Loucy (cell line): Measurements from ENCODE around the gene SERTM2.

Source experiments
- H2AFZ ChIP-seq: fragments of 200-600 bp; sonication (generic); 2 replicates; pipeline ENCODE4 v1.6.0; 2016; ENCODE audit warnings: antibody characterized with exemption, mild to moderate bottlenecking, low read length, moderate library complexity
- H3F3A ChIP-seq: fragments of 200-600 bp; 2 replicates; pipeline ENCODE4 v1.6.0; 2016; ENCODE audit warnings: antibody characterized with exemption, low read depth, mild to moderate bottlenecking
- H3K27me3 ChIP-seq: fragments of 200-600 bp; sonication (generic); 2 replicates; pipeline ENCODE4 v1.6.1; 2014; ENCODE audit warnings: low read length, mild to moderate bottlenecking; ENCODE audit not compliant: insufficient read depth, poor library complexity, severe bottlenecking
- H3K36me3 ChIP-seq: fragments of 200-600 bp; sonication (generic); 2 replicates; pipeline ENCODE4 v1.6.1; 2016; ENCODE audit warnings: low read length; ENCODE audit not compliant: insufficient read depth
- H3K4me1 ChIP-seq: fragments of 200-600 bp; sonication (generic); 2 replicates; pipeline ENCODE4 v1.5.1; 2014; ENCODE audit warnings: low read length, mild to moderate bottlenecking; ENCODE audit not compliant: insufficient read depth, poor library complexity, severe bottlenecking
- H3K4me2 ChIP-seq: fragments of 200-600 bp; sonication (generic); 2 replicates; pipeline ENCODE4 v1.6.0; 2014; ENCODE audit warnings: antibody characterized with exemption, low read length, low read depth, mild to moderate bottlenecking; ENCODE audit not compliant: poor library complexity, severe bottlenecking
- H3K4me3 ChIP-seq: fragments of 200-600 bp; sonication (generic); 2 replicates; pipeline ENCODE4 v1.5.1; 2014; ENCODE audit warnings: low read length, mild to moderate bottlenecking, mixed read lengths; ENCODE audit not compliant: poor library complexity, severe bottlenecking
- H3K79me2 ChIP-seq: fragments of 200-600 bp; sonication (generic); 2 replicates; pipeline ENCODE4 v1.6.1; 2014; ENCODE audit warnings: low read length; ENCODE audit not compliant: insufficient read depth
- H3K9ac ChIP-seq: fragments of 200-600 bp; sonication (generic); 2 replicates; pipeline ENCODE4 v1.6.0; 2014; ENCODE audit warnings: mild to moderate bottlenecking, low read depth, low read length, moderate library complexity; ENCODE audit not compliant: poor library complexity, severe bottlenecking
- H3K9me2 ChIP-seq: fragments of 200-600 bp; sonication (generic); replicated peaks from 2 replicates; pipeline ENCODE4 v1.6.1; 2016; ENCODE audit warnings: low read depth, low read length, mixed read lengths
- H3K9me3 ChIP-seq: fragments of 200-600 bp; sonication (generic); 2 replicates; pipeline ENCODE4 v1.6.1; 2014; ENCODE audit warnings: mild to moderate bottlenecking, antibody characterized with exemption, low read length, low read depth; ENCODE audit not compliant: insufficient read depth
- H4K20me1 ChIP-seq: fragments of 200-600 bp; sonication (generic); 2 replicates; pipeline ENCODE4 v1.6.0; 2014; ENCODE audit warnings: antibody characterized with exemption, low read length, mild to moderate bottlenecking; ENCODE audit not compliant: insufficient read depth, poor library complexity, severe bottlenecking
- EZH2phosphoT487 ChIP-seq: fragments of 200-600 bp; IDR thresholded peaks from 2 replicates; pipeline ENCODE4 v1.6.1; 2018; ENCODE audit warnings: antibody characterized with exemption, mild to moderate bottlenecking, moderate library complexity, borderline replicate concordance
- TF ChIP-seq, protein P1 (sequence below): fragments of 200-600 bp; sonication (generic); conservative IDR thresholded peaks from 2 replicates; pipeline ENCODE4 v1.5.1; 2014; ENCODE audit warnings: mild to moderate bottlenecking, antibody characterized with exemption, low read length

Gene SERTM2

DNA sequence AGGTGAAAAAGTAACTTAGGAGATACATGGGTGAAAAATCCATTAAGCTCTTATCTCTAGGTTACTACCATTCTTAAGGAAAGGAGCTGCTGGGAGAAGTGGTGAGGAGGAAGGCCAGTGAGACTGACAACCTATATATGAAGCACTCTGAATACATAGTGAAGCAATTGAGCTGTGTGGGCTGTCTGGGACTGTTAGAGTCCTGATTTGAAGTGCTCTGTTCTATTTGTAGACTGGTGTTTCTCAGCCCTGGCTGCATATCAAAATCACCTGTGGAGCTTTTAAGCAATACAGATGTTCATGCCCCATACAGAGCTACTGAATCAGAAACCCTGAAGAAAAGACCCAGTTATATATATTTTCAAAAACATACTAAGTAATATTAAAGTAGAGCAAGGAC is 3.9 kb downstream of the SERTM2 start:
- no peaks in the 10 kb centered on the region for H3K36me3 ChIP-seq
- no peak overlapping the region for H3K4me3 ChIP-seq
- H3K79me2 ChIP-seq = no peaks in the 10 kb centered on the region
- H3K9ac ChIP-seq = no peak overlapping the region
- no peaks in the 10 kb centered on the region for H3K9me3 ChIP-seq
- H3K9me2 ChIP-seq = no peaks in the 10 kb centered on the region
- no peak overlapping the region for H2AFZ ChIP-seq
- TF ChIP-seq, protein P1, sequence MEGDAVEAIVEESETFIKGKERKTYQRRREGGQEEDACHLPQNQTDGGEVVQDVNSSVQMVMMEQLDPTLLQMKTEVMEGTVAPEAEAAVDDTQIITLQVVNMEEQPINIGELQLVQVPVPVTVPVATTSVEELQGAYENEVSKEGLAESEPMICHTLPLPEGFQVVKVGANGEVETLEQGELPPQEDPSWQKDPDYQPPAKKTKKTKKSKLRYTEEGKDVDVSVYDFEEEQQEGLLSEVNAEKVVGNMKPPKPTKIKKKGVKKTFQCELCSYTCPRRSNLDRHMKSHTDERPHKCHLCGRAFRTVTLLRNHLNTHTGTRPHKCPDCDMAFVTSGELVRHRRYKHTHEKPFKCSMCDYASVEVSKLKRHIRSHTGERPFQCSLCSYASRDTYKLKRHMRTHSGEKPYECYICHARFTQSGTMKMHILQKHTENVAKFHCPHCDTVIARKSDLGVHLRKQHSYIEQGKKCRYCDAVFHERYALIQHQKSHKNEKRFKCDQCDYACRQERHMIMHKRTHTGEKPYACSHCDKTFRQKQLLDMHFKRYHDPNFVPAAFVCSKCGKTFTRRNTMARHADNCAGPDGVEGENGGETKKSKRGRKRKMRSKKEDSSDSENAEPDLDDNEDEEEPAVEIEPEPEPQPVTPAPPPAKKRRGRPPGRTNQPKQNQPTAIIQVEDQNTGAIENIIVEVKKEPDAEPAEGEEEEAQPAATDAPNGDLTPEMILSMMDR = no peak
- H3F3A ChIP-seq = no peaks in the 10 kb centered on the region
- no peaks in the 10 kb centered on the region for H3K27me3 ChIP-seq
- H4K20me1 ChIP-seq = no peaks in the 10 kb centered on the region
- no peak overlapping the region for H3K4me2 ChIP-seq
- no peaks in the 10 kb centered on the region for H3K4me1 ChIP-seq

DNA sequence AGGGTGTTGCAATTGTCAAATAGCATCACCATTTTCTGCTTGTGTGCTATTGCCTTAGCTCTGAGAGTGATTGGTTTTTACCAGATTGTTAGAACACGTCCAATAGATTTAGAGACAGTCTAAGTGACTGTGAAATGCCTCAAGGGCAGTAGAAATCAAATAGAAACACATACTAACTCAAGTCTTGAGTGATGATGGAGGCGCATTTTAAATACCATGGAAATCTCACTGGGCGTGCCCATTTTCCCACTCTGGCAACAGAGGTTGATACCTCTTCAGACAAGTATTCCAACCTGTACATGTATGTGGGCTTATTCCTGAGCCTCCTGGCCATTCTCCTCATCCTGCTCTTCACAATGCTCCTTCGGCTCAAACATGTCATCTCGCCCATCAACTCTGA is 7.2 kb downstream of the SERTM2 start:
- no peaks in the 10 kb centered on the region for H3K36me3 ChIP-seq
- H3K4me2 ChIP-seq = no peak overlapping the region
- no peaks in the 10 kb centered on the region for H3K27me3 ChIP-seq
- H3K79me2 ChIP-seq = no peaks in the 10 kb centered on the region
- no peak overlapping the region for H2AFZ ChIP-seq
- no peak overlapping the region for H3K4me3 ChIP-seq
- no peaks in the 10 kb centered on the region for H3F3A ChIP-seq
- no peaks in the 10 kb centered on the region for H4K20me1 ChIP-seq
- H3K9me2 ChIP-seq = no peaks in the 10 kb centered on the region
- no peak overlapping the region for H3K9ac ChIP-seq
- TF ChIP-seq, protein P1 = no peak
- TF ChIP-seq EZH2phosphoT487 = no peak
- no peaks in the 10 kb centered on the region for H3K9me3 ChIP-seq
- H3K4me1 ChIP-seq = no peaks in the 10 kb centered on the region

DNA sequence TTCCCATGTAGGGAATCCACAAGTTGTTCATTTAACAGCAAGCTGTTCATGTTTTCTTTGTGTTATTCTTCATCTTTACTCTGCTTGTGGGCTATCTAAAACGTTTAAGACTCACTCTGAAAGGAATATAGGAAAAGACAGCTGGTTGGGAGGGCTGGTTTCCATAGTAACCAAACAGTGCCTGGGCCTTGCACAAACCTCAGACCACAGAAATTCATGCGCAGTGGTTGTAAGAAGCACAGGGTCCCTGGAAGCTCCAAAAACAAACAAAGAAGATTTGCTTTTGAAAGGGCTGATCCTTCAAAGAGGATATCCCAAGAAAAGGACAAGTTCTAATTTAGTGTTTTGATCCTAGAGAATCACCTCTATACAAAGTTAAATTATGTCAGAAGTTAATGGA is 7.8 kb downstream of the SERTM2 start:
- no peaks in the 10 kb centered on the region for H3K4me1 ChIP-seq
- no peak overlapping the region for H3K4me3 ChIP-seq
- H3K4me2 ChIP-seq = no peak overlapping the region
- no peaks in the 10 kb centered on the region for H3F3A ChIP-seq
- TF ChIP-seq, protein P1 = no peak
- TF ChIP-seq EZH2phosphoT487 = no peak
- no peak overlapping the region for H3K9ac ChIP-seq
- H3K79me2 ChIP-seq = no peaks in the 10 kb centered on the region
- H2AFZ ChIP-seq = no peak overlapping the region
- H3K27me3 ChIP-seq = no peaks in the 10 kb centered on the region
- no peaks in the 10 kb centered on the region for H3K9me3 ChIP-seq
- H3K9me2 ChIP-seq = no peaks in the 10 kb centered on the region
- no peaks in the 10 kb centered on the region for H3K36me3 ChIP-seq
- H4K20me1 ChIP-seq = no peaks in the 10 kb centered on the region
